Mucosa of descending colon (tissue), 3 donors: ENCODE results near the gene GZMM. TPM values are rescaled to one million over a fixed set of nuclear protein-coding genes. Genes with fewer than 3 reads are reported as not detected.

Source experiments
- ATAC-seq: fragments of 200-7000 bp; cut with Tn5 transposase; one replicate; pipeline ENCODE4 v1.9.1; 2020; ENCODE audit warnings: mild to moderate bottlenecking, moderate library complexity
- DNase-seq, 3 donors: peaks; one replicate each; pipeline ENCODE4 v3.0.0-alpha.2; 2020
- H3K36me3 ChIP-seq: fragments of 200-600 bp; one replicate; pipeline ENCODE4 v1.8.0; 2021; ENCODE audit warnings: low read depth, mild to moderate bottlenecking
- H3K4me1 ChIP-seq: fragments of 200-600 bp; one replicate; pipeline ENCODE4 v1.8.0; 2021; ENCODE audit warnings: low read depth, mild to moderate bottlenecking
- H3K4me3 ChIP-seq: fragments of 200-600 bp; one replicate; pipeline ENCODE4 v1.8.0; 2021; ENCODE audit warnings: mild to moderate bottlenecking
- H3K9me3 ChIP-seq: fragments of 200-600 bp; one replicate; pipeline ENCODE4 v1.8.0; 2021; ENCODE audit warnings: mild to moderate bottlenecking
- intact Hi-C, 2 donors: fragments of 100-400 bp; cut with DNase I in 1 of 2; cut with micrococcal nuclease in 1 of 2; formaldehyde crosslinking; loops; one replicate each; pipeline versions ENCODE4 v1.11.0 to v1.11.1; 2022; cut with DNase I, micrococcal nuclease
- total RNA-seq, 3 donors: library from RNA; stranded (reverse); fragmentation: NEBNext Ultra II Directional in 2 of 3; extraction: Animal tissue kit (Norgen Biotek cat#: 25700) in 2 of 3; gene quantifications; one replicate each; pipeline versions ENCODE4 v1.2.1 to v1.2.4, GENCODE V29; 2021 to 2023
- TF ChIP-seq, protein P1 (sequence below): fragments of 200-600 bp; IDR thresholded peaks from one replicate; pipeline ENCODE4 v1.8.0; 2022; ENCODE audit warnings: antibody characterized with exemption, mild to moderate bottlenecking
- donor health status: DM: no; HTN: no; CAD: no; lungs with moderate emphysema.
- donor health status: DM: no; HTN: no; CAD: no.
- donor health status: DM: no; HTN: yes; CAD: no.

GZMM gene
- total RNA-seq, 3 donors from 2014 or later: 0.76 to 1.4 (median 1.4) TPM

DNA sequence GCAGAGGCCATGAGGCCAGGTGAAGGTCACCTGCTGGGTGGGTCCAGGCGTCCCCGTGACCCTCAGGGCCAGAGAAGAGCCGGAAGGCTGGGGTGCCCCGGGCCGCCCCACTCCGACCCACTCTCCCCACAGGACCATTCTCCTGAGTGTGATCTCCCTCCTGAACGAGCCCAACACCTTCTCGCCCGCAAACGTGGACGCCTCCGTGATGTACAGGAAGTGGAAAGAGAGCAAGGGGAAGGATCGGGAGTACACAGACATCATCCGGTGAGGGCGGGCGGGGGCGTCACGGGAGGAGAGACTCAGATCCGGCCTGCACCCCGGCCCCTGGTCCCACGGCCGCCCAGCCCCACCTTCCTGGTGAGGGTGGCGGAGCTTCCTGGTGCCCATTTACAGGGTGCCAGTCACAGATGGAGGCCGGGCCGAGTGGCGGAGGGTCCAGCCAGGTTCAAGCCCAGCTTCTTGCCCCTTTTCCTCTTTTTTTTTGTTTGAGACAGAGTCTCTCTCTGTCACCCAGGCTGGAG, 6.9 kb upstream of the GZMM start:
- Histone ChIP-seq H3K9me3 (no peaks in the 10 kb centered on the region), H3K4me3 (no peak overlapping the region), H3K36me3 (peaks cover 9% of the 10 kb centered on the region), H3K4me1 (peaks cover 21% of the 10 kb centered on the region)
- TF ChIP-seq, protein P1, sequence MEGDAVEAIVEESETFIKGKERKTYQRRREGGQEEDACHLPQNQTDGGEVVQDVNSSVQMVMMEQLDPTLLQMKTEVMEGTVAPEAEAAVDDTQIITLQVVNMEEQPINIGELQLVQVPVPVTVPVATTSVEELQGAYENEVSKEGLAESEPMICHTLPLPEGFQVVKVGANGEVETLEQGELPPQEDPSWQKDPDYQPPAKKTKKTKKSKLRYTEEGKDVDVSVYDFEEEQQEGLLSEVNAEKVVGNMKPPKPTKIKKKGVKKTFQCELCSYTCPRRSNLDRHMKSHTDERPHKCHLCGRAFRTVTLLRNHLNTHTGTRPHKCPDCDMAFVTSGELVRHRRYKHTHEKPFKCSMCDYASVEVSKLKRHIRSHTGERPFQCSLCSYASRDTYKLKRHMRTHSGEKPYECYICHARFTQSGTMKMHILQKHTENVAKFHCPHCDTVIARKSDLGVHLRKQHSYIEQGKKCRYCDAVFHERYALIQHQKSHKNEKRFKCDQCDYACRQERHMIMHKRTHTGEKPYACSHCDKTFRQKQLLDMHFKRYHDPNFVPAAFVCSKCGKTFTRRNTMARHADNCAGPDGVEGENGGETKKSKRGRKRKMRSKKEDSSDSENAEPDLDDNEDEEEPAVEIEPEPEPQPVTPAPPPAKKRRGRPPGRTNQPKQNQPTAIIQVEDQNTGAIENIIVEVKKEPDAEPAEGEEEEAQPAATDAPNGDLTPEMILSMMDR: no peak
- intact Hi-C loops: no loop called here
- DNase-seq: no peak
- no peak for ATAC-seq

DNA sequence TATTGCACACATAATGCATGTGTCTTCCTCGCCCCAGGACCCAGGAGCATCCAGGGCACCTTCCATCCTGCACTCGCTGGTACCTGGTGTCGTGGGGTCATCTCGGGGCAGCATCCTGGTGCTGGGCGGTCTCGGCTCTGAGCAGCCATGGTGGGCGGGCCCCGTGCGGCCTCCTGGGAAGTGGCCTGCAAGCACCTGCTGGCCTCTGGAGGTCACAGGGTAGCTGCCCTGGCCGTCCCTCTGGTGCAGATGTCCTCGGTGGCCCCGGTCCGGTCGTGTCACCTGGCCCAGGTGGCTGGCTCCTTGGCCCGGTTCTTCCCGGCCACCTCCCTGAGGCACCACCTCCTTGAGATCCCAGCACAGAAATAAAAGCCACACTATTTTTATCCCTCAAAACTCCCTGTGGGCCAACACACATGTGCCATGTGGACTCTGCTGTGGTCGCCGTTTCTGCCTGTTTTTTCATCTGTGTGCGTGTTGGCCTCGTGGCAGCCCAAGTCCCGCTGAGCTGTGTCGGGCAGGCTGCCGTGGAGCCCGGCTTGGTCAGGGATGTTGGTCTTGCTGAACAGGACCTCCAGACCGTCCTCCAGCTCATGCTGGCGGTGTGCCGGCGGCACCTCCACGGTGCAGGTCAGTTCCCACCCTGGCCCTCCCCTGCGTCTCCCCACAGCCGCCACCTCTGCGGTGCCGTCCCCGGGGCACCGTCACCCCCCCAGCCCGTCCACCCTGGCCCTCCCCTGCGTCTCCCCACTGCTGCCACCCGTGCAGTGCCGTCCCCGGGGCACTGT, 5.0 kb upstream of the GZMM start:
- peaks cover 11% of the 10 kb centered on the region for H3K4me1 ChIP-seq
- no peaks in the 10 kb centered on the region for H3K9me3 ChIP-seq
- DNase-seq (no peak), ATAC-seq (no peak)
- peaks cover 9% of the 10 kb centered on the region for H3K36me3 ChIP-seq
- TF ChIP-seq, protein P1: no peak
- no peak overlapping the region for H3K4me3 ChIP-seq
- intact Hi-C loops: no loop called here

DNA sequence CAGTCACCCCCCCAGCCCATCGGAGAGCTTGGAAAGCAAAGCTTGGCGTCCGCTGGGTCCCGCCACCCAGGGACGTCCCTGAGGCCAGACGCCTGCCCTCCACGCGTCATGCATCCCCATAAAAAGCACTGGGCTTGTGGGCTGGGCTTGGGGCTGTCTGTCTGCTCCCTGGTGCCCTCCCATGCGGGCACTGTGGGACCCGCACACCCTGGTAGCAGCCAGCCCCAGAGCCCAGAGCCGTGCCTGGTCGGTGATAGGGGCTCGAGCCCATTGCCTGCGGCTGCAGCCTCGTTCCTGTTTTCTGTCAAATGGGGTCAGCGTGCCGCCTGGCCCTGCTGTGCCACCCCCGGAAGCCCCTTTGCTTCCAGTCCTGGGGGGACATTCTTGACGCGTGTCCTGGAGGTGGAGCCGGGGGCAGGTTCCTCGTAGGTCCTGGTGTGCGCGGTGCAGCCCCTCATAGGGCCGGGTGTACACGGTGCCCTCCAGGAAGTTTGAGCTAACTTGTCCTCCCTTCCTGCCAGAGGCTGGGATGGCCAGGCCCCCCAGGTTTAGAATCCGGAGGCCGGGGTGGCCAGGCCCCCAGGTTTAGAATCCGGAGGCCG, 4.3 kb upstream of the GZMM start:
- no peak overlapping the region for H3K4me3 ChIP-seq
- peaks cover 9% of the 10 kb centered on the region for H3K36me3 ChIP-seq
- H3K4me1 ChIP-seq: peaks cover 7% of the 10 kb centered on the region
- TF ChIP-seq, protein P1: no peak
- H3K9me3 ChIP-seq: no peaks in the 10 kb centered on the region
- DNase-seq (no peak), ATAC-seq (no peak)
- intact Hi-C loops: no loop called here

DNA sequence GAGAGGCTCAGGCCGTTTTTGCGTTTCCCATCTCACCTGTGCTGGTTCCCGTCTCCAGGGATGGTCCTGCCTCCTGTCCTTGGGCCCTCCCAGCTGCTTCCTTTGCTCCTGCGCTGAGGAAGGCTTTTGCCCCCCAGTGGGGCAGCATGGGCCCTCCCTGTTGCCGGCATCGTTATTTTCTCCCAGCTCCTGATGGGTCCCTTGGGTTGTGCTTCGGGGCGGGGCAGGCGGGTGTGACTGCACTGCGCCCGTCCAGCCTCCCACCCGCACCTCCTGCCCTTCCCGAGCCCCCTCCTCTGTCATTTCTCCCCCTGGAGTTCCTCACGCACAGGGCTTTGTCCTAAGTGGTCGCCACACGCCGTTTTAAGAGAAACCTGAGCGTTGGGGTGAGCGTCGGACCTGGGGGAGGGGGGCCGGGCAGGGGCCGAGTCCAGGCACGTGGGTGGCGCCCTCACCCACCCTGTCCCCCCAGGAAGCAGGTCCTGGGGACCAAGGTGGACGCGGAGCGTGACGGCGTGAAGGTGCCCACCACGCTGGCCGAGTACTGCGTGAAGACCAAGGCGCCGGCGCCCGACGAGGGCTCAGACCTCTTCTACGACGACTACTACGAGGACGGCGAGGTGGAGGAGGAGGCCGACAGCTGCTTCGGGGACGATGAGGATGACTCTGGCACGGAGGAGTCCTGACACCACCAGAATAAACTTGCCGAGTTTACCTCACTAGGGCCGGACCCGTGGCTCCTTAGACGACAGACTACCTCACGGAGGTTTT, 2.8 kb upstream of the GZMM start:
- Histone ChIP-seq H3K4me1 (no peaks in the 10 kb centered on the region), H3K36me3 (peaks cover 9% of the 10 kb centered on the region), H3K9me3 (no peaks in the 10 kb centered on the region), H3K4me3 (no peak overlapping the region)
- DNase-seq (no peak), ATAC-seq (no peak)
- intact Hi-C loops: no loop called here
- TF ChIP-seq, protein P1: no peak

DNA sequence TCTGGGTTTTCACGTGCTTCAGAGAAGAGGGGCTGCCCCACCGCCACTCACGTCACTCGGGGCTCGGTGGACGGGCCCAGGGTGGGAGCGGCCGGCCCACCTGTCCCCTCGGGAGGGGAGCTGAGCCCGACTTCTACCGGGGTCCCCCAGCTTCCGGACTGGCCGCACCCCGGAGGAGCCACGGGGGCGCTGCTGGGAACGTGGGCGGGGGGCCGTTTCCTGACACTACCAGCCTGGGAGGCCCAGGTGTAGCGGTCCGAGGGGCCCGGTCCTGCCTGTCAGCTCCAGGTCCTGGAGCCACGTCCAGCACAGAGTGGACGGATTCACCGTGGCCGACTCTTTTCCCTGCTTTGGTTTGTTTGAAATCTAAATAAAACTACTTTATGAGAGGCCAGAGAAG, 2.2 kb upstream of the GZMM start:
- DNase-seq (no peak), ATAC-seq (no peak)
- Histone ChIP-seq H3K4me1 (no peaks in the 10 kb centered on the region), H3K36me3 (peaks cover 5% of the 10 kb centered on the region), H3K4me3 (no peak overlapping the region), H3K9me3 (no peaks in the 10 kb centered on the region)
- TF ChIP-seq, protein P1: no peak
- intact Hi-C loops: no loop called here
